CD4-positive, alpha-beta T cell treated with Interleukin-6 for 4 hours (primary cell): ENCODE data around the gene MDH1.

Source experiments
- DNase-seq: peaks from one replicate; pipeline ENCODE4 v3.0.0-alpha.2; 2020; ENCODE audit warnings: mixed read lengths

Gene MDH1

DNA sequence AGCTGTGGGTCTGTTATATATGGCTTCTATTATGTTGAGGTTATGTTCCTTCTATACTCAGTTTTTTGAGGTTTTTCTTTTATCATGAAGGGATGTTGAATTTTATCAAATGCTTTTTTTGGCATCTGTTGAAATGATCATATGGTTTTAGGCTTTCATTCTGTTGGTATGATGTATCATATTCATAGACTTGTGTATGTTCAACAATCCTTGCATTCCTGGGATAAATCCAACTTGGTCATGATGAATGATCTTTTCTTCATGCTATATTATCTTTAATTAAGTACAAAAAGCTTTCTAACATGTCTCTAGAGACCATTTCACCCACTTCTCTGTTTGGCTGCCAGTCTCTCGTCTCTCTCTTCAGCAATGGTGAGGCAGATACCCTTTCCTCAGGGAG lies 54.2 kb downstream of the MDH1 start:
- DNase-seq = no peak

GRCh38 chr2:63643486-63643885 lies 54.7 kb downstream of the MDH1 start:
- no peak for DNase-seq

GRCh38 chr2:63648632-63649031 lies 59.9 kb downstream of the MDH1 start:
- no peak for DNase-seq

DNA sequence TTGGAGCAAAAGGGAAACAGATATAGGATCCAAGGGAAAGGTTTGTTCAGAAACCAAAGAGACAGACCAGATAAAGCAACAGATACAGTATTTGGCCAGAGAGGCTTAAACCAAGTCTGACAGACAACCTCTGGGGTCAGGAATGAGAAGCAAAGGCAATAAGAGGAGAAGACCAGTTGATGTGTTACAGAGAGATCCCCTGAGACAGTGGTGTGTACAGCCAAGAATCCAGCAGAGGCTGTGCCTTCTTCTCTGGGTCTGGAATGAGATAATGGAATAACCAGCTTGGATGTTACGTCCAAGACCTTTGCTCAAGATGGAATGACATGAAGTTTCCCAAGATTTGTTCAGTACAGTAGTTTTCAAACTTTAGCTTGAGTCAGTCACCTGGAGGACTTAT lies 61.1 kb downstream of the MDH1 start:
- no peak for DNase-seq

DNA sequence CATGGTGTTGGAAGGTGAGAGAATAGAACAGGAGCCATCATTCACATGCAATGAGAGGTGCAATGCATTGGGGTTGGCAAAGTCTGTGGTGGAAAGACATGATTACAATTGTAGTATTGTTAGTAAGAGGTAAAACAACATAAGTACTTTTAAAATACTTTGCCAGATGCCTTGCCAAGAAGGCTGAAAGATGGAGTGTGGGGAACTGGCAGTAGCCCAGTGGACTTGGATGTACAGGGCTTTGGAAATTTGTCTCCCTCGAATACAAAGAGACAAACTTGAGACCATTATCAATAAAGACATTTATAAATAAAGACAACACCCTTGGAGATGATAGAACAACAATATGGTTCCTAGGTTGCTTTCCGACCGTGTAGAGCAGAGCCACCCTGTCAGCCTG lies 62.0 kb downstream of the MDH1 start:
- no peak for DNase-seq

DNA sequence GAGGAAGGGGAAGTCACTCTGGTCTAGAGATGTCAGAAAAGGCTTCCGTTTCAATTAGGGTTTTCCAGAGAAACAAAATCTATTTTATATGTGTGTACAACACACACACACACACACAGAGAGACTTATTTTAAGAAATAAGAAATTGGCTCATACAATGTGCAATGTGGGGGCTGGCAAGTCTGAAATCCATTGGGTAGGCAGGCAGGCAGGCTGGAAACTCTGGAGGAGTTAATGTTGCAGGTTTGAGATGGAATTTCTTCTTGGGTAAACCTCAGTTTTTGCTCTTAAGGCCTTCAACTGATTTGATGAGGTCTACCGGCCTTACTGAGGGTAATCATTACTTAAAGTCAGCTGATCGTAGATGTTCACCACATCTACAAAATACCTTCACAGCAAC lies 62.6 kb downstream of the MDH1 start:
- DNase-seq = no peak

GRCh38 chr2:63651861-63652651 lies 63.3 kb downstream of the MDH1 start:
- DNase-seq = no peak

DNA sequence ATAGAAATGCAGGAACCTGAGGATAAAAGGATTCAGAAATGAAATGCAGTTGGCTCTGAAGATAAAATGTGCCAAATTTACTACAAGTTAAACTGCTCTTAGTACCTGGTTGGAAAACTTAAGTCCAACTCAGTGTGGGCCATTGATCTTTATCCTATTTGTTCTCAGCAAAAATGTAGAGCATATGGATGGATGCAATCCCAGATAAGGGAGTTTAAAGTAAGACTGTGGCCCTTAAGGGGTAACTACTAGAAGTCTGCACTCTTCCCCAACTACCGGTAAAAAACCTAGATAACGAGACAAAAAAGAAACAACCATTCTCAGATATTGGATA lies 63.9 kb downstream of the MDH1 start:
- DNase-seq = no peak

DNA sequence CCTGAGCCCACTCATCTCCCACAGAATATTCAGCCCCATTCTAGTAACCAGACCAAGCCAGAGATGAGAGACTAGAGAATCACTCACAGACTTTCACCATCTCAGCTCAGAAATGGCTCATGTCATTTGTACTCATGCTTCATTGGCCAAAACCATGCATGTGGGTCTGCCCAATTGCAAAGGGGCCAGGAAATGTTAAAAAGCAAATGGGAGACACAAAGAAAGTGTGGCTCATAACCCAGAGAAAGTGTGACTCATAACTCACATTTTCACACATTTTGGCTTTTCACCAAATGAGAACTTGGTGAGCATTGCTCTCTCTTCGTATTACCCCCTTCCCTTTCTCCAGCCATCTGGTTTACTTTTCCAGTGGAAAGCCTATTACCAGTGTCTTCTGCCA lies 66.2 kb downstream of the MDH1 start:
- DNase-seq = no peak
